B cell (primary cell): Measurements from ENCODE around the gene ZNF557. TPM values are rescaled to one million over a fixed set of nuclear protein-coding genes. Genes with fewer than 3 reads are reported as not detected.

Experiments used
- ATAC-seq: fragments of 200-7000 bp; cut with Tn5 transposase; one replicate; pipeline ENCODE4 v1.10.0; 2021; ENCODE audit warnings: low read depth, mild to moderate bottlenecking, moderate number of reproducible peaks, moderate library complexity
- CTCF ChIA-PET: fragments of 350-600 bp; sonication (Branson Sonifier 250); formaldehyde crosslinking; loops from one replicate; lab custom pipeline; 2021; ENCODE audit warnings: antibody characterized with exemption, inconsistent platforms; lab: Charles Lee
- POLR2A ChIA-PET: fragments of 350-600 bp; sonication (Branson Sonifier 250); formaldehyde crosslinking; loops from one replicate; lab custom pipeline; 2021; ENCODE audit warnings: antibody characterized with exemption; lab: Charles Lee
- DNase-seq: peaks from one replicate; pipeline ENCODE4 v3.0.0; 2013
- H2AFZ ChIP-seq: 2 replicates; pipeline ENCODE4 v1.6.1; 2012; ENCODE audit warnings: mild to moderate bottlenecking, low read depth, low read length; ENCODE audit not compliant: insufficient read depth, poor library complexity, severe bottlenecking
- H3K27ac ChIP-seq, 2 donors: 1 replicate in 1 of 2; 2 replicates in 1 of 2; pipeline ENCODE4 v1.5.1; 2012 to 2013; ENCODE audit warnings: low read length in 2 of 2, mild to moderate bottlenecking in 2 of 2, moderate library complexity in 1 of 2
- H3K27me3 ChIP-seq, 4 experiments: fragments of 200-600 bp in 1 of 4; sonication (generic) in 1 of 4; replicated peaks in 1 of 4; 1 replicate in 2 of 4; 2 replicates in 2 of 4; pipeline versions ENCODE4 v1.6.1 to v1.7.0; 2013 to 2016; ENCODE audit warnings: low read length in 3 of 4, mild to moderate bottlenecking in 2 of 4, mixed read lengths in 1 of 4, moderate library complexity in 1 of 4; ENCODE audit not compliant: insufficient read depth in 4 of 4, control insufficient read depth in 3 of 4; ENCODE audit errors: control extremely low read depth in 1 of 4
- H3K36me3 ChIP-seq, 2 experiments: replicated peaks in 1 of 2; 1 replicate in 1 of 2; 2 replicates in 1 of 2; pipeline versions ENCODE4 v1.6.1 to v1.7.1; 2013; ENCODE audit warnings: low read length in 1 of 2; ENCODE audit not compliant: insufficient read depth in 2 of 2, control insufficient read depth in 1 of 2; ENCODE audit errors: control extremely low read depth in 1 of 2, extremely low read depth in 1 of 2
- H3K4me1 ChIP-seq, 2 donors: fragments of 200-600 bp in 1 of 2; sonication (generic) in 1 of 2; 1 replicate in 1 of 2; 2 replicates in 1 of 2; pipeline versions ENCODE4 v1.5.1 to v1.6.1; 2013 to 2017; ENCODE audit warnings: low read length in 2 of 2; ENCODE audit not compliant: control insufficient read depth in 2 of 2, insufficient read depth in 2 of 2
- H3K4me2 ChIP-seq: replicated peaks from 2 replicates; pipeline ENCODE3; 2012; ENCODE audit warnings: mild to moderate bottlenecking, low read depth, low read length; ENCODE audit not compliant: poor library complexity, severe bottlenecking
- H3K4me3 ChIP-seq, 5 experiments: fragments of 200-600 bp in 1 of 5; sonication (generic) in 1 of 5; 1 replicate in 3 of 5; 2 replicates in 2 of 5; pipeline versions ENCODE4 v1.5.1 to v1.7.0; 2011 to 2016; ENCODE audit warnings: low read length in 4 of 5, mild to moderate bottlenecking in 4 of 5, low read depth in 2 of 5, control low read depth in 1 of 5, moderate library complexity in 1 of 5; ENCODE audit not compliant: insufficient read depth in 1 of 5; ENCODE audit errors: control extremely low read depth in 1 of 5, extremely low read depth in 1 of 5
- H3K79me2 ChIP-seq: fragments of 200-600 bp; sonication (generic); one replicate; pipeline ENCODE4 v1.6.0; 2016; ENCODE audit warnings: low read length; ENCODE audit not compliant: control insufficient read depth, insufficient read depth
- H3K9ac ChIP-seq: fragments of 200-600 bp; sonication (generic); 2 replicates; pipeline ENCODE4 v1.6.1; 2017; ENCODE audit warnings: mild to moderate bottlenecking, low read length, moderate library complexity
- H3K9me3 ChIP-seq, 3 donors: one replicate each; pipeline versions ENCODE4 v1.6.1 to v1.7.1; 2013; ENCODE audit warnings: low read length in 2 of 3; ENCODE audit not compliant: control insufficient read depth in 2 of 3, insufficient read depth in 1 of 3; ENCODE audit errors: control extremely low read depth in 1 of 3
- H4K20me1 ChIP-seq: 2 replicates; pipeline ENCODE4 v1.6.0; 2012; ENCODE audit warnings: mild to moderate bottlenecking, low read length; ENCODE audit not compliant: insufficient read depth, control insufficient read depth, poor library complexity, severe bottlenecking
- H3K27ac Mint-ChIP-seq: one replicate; pipeline ENCODE4 v1.8.0; 2021; ENCODE audit warnings: mixed read lengths
- H3K27me3 Mint-ChIP-seq: one replicate; pipeline ENCODE4 v1.8.0; 2021; ENCODE audit warnings: mixed read lengths
- H3K4me1 Mint-ChIP-seq: one replicate; pipeline ENCODE4 v1.8.0; 2021; ENCODE audit warnings: mixed read lengths
- H3K4me3 Mint-ChIP-seq: one replicate; pipeline ENCODE4 v1.8.0; 2021; ENCODE audit warnings: mixed read lengths
- H3K9me3 Mint-ChIP-seq: one replicate; pipeline ENCODE4 v1.8.0; 2022; ENCODE audit warnings: mixed read lengths; ENCODE audit not compliant: insufficient read depth
- EZH2 ChIP-seq: IDR thresholded peaks from 2 replicates; pipeline ENCODE4 v1.6.1; 2012; ENCODE audit warnings: borderline replicate concordance, low read depth, mild to moderate bottlenecking, moderate library complexity, low read length; ENCODE audit not compliant: insufficient read depth, poor library complexity, severe bottlenecking
- WGBS: methylation state at CpG from one replicate; pipeline ENCODE4 v1.1.5; 2013; ENCODE audit warnings: missing lambda C conversion rate; ENCODE audit not compliant: insufficient coverage; 5-methylcytosine and 5-hydroxymethylcytosine counted together
- intact Hi-C: fragments of 100-400 bp; cut with micrococcal nuclease; formaldehyde crosslinking; loops from one replicate; pipeline ENCODE4 v1.10.0; 2022
- polyA plus RNA-seq: library from polyadenylated mRNA; depleted of rRNA; stranded (reverse); fragments of >200 nt; gene quantifications from 2 replicates; pipeline ENCODE4 v1.2.3, GENCODE V29; 2012
- total RNA-seq, 2 donors: library from RNA; stranded (reverse); fragments of 120-200 nt in 1 of 2; gene quantifications; 1 replicate in 1 of 2; 2 replicates in 1 of 2; pipeline versions ENCODE4 v1.2.3 to v1.2.4, GENCODE V29; 2013 to 2022
- TF ChIP-seq, protein P1 (sequence below): fragments of 200-600 bp; IDR thresholded peaks from one replicate; pipeline ENCODE4 v1.8.0; 2022; ENCODE audit warnings: antibody characterized with exemption, mild to moderate bottlenecking

Gene ZNF557
- total and polyA plus RNA-seq, 2 donors (not counting 1 experiment from before 2014, with no cell fraction given): 1.5 to 26.8 TPM

DNA sequence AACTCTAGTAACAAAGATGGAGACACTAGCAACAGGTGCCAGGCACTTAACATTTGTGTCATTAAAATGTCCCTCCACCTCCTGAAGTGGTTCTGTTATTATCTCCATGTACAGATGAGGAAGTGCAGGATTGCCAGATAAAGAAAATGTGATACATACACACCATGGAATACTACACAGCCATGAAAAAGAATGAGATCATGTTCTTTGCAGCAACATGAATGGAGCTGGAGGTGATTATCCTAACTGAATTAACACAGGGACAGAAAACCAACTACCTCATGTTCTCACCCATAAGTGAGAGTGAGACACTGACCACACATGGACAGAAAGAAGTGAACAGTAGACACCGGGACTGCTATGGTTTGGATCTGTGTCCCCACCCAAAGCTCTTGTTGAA is 60.5 kb downstream of the ZNF557 start:
- H2AFZ ChIP-seq: no peak overlapping the region
- H3K9ac ChIP-seq: no peak overlapping the region
- Mint-ChIP-seq H3K4me3 (no peak overlapping the region), H3K4me1 (no peaks in the 10 kb centered on the region), H3K27me3 (no peaks in the 10 kb centered on the region), H3K9me3 (no peaks in the 10 kb centered on the region), H3K27ac (no peak overlapping the region)
- no peak for DNase-seq
- no peaks in the 10 kb centered on the region for H4K20me1 ChIP-seq
- WGBS: 100% methylated on average over 1 of the region's 1 CpG
- H3K27me3 ChIP-seq: peaks cover 0 to 2% (median 0%) of the 10 kb centered on the region in 4 experiments
- POLR2A ChIA-PET: no interaction called here
- H3K27ac ChIP-seq: no peak overlapping the region
- peaks cover 0 to 7% of the 10 kb centered on the region in 2 experiments for H3K36me3 ChIP-seq
- H3K4me1 ChIP-seq: no peaks in the 10 kb centered on the region
- CTCF ChIA-PET: no interaction called here
- TF ChIP-seq, protein P1, sequence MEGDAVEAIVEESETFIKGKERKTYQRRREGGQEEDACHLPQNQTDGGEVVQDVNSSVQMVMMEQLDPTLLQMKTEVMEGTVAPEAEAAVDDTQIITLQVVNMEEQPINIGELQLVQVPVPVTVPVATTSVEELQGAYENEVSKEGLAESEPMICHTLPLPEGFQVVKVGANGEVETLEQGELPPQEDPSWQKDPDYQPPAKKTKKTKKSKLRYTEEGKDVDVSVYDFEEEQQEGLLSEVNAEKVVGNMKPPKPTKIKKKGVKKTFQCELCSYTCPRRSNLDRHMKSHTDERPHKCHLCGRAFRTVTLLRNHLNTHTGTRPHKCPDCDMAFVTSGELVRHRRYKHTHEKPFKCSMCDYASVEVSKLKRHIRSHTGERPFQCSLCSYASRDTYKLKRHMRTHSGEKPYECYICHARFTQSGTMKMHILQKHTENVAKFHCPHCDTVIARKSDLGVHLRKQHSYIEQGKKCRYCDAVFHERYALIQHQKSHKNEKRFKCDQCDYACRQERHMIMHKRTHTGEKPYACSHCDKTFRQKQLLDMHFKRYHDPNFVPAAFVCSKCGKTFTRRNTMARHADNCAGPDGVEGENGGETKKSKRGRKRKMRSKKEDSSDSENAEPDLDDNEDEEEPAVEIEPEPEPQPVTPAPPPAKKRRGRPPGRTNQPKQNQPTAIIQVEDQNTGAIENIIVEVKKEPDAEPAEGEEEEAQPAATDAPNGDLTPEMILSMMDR: no peak
- no peak for TF ChIP-seq EZH2
- no peak for ATAC-seq
- H3K4me2 ChIP-seq: no peak overlapping the region
- intact Hi-C loops: no loop called here
- no peak overlapping the region for H3K4me3 ChIP-seq
- H3K9me3 ChIP-seq: peaks cover 0 to 18% (median 4%) of the 10 kb centered on the region in 3 donors
- no peaks in the 10 kb centered on the region for H3K79me2 ChIP-seq

- Mint-ChIP-seq H3K4me3 (no peak overlapping the region), H3K27ac (no peak overlapping the region), H3K27me3 (peaks cover 3% of the 10 kb centered on the region), H3K9me3 (no peaks in the 10 kb centered on the region), H3K4me1 (no peaks in the 10 kb centered on the region)
- Histone ChIP-seq H4K20me1 (no peaks in the 10 kb centered on the region), H3K36me3 (no peaks in the 10 kb centered on the region), H3K9me3 (no peaks in the 10 kb centered on the region), H3K4me2 (no peak overlapping the region), H3K27me3 (peaks cover 0 to 2% (median 0%) of the 10 kb centered on the region in 4 experiments), H3K4me1 (no peaks in the 10 kb centered on the region), H3K4me3 (no peak overlapping the region), H3K79me2 (no peaks in the 10 kb centered on the region), H3K9ac (no peak overlapping the region), H3K27ac (no peak overlapping the region), H2AFZ (no peak overlapping the region)
- DNase-seq: no peak
- 99% methylated on average over 16 of the region's 16 CpGs for whole genome bisulfite sequencing
- no peak for TF ChIP-seq EZH2
- TF ChIP-seq, protein P1: no peak
- intact Hi-C loops: no loop called here
- POLR2A ChIA-PET: no interaction called here
- CTCF ChIA-PET: interaction anchor here (0.6 kb wide), 1 partner anchor 737 kb away, joined by 3 read pairs; no protein-coding TSS in a partner anchor
- ATAC-seq: no peak
Observed at GRCh38 chr19:7132054-7132453, 62.6 kb downstream of the ZNF557 start.
